ENCODE measurements around the gene GLG1.
"Not testable (repeated sequence)": the region's sequence is repeated elsewhere in the genome, so short reads cannot be mapped to it uniquely, and the experiment has no call there.

The GLG1 gene

DNA sequence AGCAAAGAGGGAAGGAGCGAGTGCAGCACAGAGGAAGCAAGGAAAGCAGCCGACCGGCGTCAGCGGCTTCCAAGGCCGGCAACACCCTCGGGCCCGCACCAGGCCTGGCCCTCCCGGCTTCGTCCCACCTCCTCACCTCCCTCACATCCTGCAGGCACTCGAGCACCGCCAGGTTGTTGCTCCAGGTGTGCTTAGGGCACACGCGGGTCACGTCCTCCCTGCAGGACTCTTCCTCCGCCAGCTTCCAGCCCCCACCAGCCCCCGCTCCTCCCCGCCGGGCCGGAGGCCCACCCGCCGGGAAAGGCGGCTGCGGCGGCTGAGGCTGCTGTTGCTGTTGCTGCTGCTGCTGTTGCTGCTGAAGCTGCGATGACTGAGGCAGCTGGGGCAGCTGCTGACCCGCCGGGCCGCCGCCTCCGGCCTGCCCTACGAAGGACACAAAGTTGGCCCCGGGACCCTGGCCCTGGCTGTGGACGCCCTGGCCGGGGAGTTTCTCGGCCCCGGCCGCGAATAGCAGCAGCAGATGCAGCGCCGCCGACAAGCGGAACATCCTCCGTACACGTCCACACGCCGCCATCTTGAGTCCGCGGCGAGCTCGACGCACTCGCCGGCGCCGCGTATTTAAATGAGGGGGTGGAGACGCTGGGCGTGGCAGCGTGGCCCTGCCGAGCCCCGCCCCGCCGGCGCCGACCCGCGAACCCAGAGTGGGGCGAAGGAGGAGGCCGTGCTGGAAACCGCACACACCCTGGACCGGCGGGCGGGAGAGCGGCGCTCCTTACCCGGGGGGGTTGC is at the start of gene GLG1:
GLG1 (minus strand) TSS at position 594 of the 789 bp plus-strand sequence; CDS start at position 574, 20 bp downstream.
- FAIRE-seq, result peak; percentile 55
- DNase-seq (ENCODE audit: extremely low spot score, insufficient read length, low read depth), result peak; percentile 72

DNA sequence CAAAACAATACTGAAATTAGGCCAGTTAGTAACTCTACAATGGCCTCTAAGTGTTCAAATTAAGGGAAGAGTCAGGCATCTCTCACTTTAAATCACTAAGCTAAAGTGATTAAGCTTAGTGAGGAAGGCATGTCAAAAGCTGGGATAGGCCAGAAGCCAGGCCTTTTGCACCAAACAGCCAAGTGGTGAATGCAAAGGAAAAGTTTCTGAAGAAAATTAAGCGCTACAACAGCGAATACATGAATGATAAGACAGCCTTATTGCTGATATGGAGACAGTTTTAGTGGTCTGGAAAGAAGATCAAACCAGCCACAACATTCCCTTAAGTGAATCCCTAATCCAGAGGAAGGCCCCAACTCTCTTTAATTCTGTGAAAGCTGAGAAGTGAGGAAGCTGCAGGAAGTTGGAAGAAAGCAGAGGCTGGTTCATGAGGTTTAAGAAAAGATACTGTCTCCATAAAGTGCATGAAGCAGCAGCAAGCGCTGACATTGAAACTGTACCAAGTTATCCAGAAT is 47.7 kb upstream of the GLG1 start:
- no peak for FAIRE-seq

DNA sequence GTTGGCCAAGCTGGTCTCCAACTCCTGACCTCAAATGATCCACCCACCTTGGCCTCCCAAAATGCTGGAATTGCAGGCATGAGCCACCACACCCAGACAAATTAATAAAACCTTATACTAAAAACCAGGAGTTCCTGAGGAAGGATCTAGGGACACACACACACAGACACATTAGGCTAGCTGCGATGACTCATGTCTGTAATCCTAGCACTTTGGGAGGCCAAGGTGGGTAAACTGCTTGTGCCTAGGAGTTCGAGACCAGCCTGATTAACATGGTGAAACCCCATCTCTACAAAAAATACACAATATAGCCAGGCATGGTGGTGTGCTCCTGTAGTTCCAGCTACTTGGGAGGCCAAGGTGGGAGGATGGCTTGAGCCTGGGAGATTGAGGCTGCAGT is 46.0 kb upstream of the GLG1 start:
- not testable (repeated sequence) for DNase-seq (ENCODE audit: extremely low spot score, insufficient read length, low read depth); FAIRE-seq

More for the DNA sequence above, 47.7 kb upstream of the GLG1 start:
- no peak for DNase-seq (ENCODE audit: extremely low spot score, insufficient read length, low read depth)

DNA sequence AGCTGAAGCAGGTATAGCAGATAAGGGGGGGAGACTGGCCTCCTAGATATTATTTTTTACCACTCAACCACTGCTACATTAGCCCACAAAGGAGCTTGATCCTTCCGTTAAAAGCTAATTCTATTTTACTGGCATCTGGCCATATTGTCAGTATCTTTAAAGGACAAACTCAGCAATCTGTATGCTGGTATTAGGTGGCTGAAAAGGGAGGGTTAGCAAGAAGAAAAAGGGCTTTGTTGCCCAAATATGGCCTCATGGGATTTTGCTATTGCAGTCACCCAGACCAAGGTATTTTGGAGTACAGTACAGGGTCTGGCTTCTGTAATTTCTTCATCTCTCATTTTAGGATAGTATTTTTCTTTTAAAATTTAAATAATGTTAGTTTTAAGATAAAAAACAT is 45.3 kb upstream of the GLG1 start:
- no peak for DNase-seq (ENCODE audit: extremely low spot score, insufficient read length, low read depth)
- FAIRE-seq, result no peak

DNA sequence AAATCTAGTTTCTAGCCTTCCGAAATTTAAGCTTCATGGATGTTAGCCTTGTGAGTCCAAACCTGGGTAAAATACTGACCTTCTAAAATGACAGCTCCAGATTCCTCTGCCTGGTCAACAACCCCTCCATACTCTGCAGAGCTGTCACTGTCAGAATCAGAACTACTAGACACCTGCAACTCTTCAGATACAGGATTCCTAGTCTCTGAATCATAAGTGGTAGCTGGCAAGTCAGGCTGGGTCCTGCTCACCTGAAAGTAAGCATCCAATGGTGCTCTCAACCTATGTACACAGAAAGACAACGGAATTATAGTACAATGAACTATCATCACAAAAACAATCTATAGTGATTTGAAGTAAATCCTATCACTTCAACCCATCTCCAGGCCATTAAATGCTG is 44.9 kb upstream of the GLG1 start:
- no peak for DNase-seq (ENCODE audit: extremely low spot score, insufficient read length, low read depth)
- no peak for FAIRE-seq

DNA sequence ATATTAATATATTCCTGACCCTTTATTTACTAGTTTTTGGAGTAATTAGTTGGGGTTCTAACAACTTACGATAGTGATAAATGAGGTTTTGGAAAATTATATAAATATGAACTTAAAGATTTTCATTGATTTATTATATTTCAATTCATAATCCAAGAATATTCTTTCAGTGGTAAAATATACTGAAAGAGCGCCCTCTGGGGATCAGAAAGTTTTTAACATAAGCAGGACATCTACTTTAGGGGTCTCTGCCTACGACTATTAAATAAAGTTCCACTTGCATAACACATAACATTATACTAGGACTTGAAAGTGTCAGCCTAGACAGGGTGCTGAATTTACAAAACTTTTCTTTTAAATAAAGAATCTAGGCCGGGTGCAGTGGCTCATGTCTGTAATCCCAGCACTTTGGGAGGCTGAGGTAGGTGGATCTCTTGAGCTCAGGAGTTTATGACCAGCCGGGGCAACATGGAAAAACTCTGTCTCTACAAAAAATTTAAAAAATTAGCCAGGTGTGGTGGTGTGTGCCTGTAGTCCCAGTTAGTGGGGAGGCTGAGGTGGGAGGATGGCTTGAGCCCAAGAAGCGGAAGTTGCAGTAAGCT is 44.2 kb upstream of the GLG1 start:
- FAIRE-seq, result no peak
- no peak for DNase-seq (ENCODE audit: extremely low spot score, insufficient read length, low read depth)

DNA sequence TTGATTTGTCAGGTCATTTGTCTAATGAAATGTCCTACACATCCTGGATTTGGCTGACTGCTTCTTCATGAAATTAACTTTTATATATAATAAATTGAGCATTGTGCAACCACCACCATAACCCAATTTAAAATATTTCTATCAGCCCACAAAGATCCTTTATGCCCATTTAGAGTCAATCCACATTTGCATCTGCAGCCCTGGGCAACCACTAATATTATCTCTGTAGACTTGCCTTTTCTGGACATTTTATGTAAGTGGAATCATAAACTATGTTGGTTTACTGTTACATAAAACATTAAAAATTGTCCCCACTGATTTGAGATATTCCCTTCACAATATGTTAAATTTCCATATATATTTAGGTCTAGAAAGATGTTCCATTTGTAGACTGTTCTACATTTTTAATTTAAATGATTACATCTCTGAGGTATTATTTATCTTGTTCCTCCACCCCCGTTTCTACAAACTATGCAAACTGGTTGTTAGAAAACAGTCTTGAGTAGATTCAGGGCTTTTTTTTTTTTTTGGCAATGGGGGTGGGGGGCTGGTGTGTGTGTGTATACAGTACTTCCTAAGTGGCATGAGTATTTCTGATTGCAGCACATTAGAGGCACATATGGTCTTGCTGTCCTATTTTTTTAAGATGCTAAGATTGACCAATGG is 43.1 kb upstream of the GLG1 start:
- FAIRE-seq (no peak), DNase-seq (ENCODE audit: extremely low spot score, insufficient read length, low read depth) (no peak)

DNA sequence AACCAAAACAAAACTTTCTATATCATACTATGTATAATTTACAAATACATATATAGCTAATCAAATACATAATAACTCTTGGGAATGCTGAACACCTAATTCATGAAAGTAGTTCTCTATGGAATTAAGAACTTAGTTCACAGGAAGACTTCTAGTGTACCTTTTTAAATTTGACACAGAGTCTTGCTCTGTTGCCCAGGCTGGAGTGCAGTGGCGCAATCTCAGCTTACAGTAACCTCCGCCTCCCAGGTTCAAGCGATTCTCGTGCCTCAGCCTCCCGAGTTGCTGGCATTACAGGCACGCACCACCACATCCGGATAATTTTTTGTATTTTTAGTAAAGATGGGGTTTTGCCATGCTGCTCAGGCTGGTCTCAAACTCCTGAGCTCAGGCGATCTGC is 35.1 kb upstream of the GLG1 start:
- FAIRE-seq (no peak), DNase-seq (ENCODE audit: extremely low spot score, insufficient read length, low read depth) (no peak)

DNA sequence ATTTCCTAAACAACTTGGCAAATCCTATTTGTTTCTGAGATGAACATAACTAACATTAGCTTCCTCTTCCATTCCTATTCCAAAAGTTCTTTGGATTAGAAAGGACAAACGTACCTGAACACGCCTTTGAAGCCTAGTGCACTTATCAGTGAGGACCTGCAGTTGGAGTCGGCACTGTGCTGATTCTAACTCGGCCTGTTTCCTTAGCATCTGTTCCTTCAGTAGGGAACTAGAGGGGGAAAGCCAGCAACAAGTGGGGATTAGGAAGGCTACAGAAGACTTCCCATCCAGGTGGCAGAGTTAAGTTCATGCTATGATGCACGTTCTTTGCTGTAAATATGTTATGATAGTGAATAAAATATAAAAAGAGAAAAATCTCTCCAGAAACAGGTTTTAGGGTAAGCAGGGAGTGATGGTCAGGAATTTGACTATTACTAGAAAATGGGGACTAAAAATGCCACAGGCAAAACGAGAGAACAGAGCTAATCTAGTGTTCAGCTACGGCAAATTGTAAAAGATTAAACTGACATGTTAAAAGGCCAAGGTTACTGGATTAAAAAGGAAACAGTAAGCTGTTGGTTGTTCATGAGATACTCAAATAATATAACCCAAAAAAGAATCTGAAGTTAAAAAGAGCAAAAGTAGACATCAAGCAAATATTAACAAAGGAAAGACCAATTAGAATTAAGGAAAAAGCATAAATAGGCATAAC is 31.0 kb upstream of the GLG1 start:
- DNase-seq (ENCODE audit: extremely low spot score, insufficient read length, low read depth) (no peak), FAIRE-seq (no peak)

DNA sequence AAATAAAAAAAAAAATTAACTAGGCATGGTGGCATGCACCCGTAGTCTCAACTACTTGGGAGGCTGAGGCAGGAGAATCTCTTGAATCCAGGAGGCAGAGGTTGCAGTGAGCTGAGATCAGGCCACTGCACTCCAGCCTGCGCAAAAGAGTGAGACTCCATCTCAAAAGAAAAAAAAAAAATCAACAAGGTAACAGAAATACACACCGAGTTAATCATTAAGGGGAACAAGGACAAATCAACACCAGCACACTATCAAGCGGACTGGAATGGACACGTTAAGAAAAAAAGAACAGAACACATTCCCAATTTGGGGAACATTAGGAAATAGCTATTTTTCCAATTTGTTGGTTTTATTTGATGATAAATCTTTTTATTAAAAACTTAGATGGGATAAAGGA is 28.4 kb upstream of the GLG1 start:
- no peak for DNase-seq (ENCODE audit: extremely low spot score, insufficient read length, low read depth)
- FAIRE-seq, result no peak

DNA sequence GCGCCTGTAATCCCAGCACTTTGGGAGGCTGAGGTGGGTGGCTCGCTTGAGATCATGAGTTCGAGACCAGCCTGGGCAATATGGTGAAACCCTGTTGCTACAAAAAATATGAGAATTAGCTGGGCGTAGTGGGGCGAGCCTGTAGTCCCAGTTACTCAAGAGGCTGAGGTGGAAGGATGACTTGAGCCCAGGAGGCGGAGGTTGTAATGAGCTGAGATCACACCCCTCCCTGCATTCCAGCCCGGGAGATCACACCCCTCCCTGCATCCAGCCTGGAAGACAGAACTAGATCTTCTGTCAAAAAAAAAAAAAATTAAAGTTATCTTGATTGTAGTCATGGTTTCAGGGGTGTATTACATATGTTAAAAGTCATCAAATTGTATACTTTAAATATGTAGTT is 26.8 kb upstream of the GLG1 start:
- no peak for DNase-seq (ENCODE audit: extremely low spot score, insufficient read length, low read depth)
- FAIRE-seq, result no peak

DNA sequence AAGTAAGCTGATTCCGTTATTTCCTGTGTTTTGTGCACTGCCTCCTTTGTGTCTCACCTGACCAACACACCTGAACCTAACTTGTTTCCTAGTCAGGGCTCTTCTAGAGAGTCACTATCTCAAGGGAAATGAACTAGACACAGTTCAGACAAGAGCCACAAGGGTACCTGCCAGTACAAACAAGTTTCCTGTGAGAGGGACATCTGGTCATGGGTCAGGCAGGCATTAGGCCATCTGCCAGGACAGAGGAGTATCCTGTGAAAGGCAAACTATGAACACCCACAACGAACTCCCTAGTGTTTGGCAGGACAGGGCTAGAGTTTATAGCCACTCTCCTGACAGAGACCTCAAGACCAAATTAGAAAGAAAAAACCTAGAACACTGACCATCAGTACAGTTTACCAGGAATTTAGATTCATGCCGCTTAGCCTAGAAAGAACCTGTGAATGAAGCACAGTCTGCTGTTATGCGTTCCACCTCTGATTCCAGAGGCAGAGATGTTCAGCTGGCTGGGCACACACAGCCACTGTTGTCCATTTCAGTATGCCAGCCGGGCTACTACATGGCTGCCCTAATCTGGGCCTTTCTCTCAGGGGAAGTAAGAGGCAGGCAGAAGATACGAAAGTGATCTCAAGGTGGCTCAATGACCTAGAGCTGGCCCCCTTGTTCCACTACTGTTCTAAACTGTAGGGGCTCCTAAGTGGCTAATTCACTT is 20.7 kb upstream of the GLG1 start:
- DNase-seq (ENCODE audit: extremely low spot score, insufficient read length, low read depth) (no peak), FAIRE-seq (no peak)

DNA sequence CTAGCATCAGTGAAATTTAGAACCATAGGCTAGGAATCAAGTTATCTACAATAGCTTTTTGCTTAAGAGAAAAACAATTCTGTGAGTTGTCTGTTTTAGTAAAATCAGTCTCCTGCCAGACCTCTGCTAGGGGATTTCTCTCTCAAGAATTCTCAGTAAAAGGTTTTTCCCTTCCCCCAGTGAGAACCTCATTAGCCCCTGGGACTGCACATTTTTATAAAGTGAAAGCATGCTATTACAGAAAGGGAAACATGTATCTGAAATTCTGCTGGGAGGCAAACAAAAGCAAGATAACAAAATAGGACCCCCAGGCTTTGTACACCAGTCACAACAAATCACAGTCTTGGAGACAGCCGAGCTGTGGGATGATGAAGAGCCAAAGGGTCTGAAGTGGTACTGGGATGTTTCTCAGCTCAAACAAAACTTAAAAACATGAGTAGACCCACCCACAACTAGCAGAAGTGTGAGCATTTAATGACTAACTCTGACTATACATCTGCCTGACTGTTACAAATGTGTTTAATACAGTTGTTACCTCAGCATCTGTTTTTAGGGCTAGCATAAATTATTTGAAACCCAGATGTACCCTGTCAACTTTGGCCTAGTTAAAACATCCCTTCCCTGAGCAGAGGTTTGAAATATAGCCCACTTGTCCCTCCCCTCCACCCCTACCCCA is 20.0 kb upstream of the GLG1 start:
- no peak for DNase-seq (ENCODE audit: extremely low spot score, insufficient read length, low read depth)
- FAIRE-seq, result no peak

DNA sequence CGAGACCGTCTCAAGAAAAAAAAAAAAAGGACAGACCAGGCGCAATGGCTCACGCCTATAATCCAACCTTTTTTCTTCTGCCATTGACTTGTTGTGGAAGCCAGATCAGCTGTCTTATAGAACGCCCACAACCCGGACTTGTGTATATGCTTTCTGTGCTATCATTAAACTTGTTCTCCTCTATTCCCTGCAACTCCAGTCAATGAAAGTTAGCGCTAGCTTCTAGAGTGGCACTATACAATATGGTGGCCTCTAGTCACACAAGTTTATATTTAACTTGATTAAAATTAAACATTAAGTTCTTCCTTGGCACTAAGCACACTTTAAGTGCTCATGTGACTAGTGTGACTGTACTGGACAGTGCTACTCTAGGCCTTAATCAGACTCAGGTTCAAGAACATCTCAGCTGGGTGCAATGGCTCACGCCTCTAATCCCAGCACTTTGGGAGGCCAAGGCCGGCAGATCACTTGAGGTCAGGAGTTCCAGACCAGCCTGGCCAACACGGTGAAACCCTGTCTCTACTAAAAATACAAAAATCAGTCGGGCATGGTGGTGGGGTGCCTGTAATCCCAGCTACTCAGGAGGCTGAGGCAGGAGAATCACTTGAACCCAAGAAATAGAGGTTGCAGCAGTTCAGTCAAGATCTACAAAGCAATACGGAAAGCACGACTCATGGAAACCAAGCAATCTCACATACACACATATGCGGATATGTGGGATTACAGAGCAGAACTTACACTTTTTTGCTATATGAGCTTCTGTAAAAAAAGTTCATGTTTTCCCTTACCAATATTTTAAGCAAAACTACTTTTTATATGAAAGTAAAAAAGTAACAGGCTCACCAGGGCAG is 18.8 kb upstream of the GLG1 start:
- FAIRE-seq (no peak), DNase-seq (ENCODE audit: extremely low spot score, insufficient read length, low read depth) (no peak)

DNA sequence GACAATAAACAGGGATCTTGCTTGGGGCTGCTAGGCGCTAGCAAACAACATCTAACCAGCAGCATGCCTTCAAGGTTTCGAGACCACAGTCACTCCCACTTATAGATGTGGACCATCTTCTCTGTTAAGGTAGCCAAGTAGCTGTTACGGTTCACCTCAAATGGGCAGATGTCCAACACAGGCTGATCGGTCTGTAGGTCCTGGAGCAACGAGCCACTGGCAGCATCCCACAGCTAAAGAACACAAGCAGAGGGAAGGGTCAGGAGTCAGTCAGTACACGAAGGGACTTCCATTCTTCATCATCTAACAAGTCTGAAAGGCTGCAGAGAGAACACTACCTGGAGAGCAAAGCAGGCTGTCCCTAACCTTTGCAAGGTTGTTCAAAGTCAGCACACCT is 16.9 kb upstream of the GLG1 start:
- no peak for FAIRE-seq
- no peak for DNase-seq (ENCODE audit: extremely low spot score, insufficient read length, low read depth)

DNA sequence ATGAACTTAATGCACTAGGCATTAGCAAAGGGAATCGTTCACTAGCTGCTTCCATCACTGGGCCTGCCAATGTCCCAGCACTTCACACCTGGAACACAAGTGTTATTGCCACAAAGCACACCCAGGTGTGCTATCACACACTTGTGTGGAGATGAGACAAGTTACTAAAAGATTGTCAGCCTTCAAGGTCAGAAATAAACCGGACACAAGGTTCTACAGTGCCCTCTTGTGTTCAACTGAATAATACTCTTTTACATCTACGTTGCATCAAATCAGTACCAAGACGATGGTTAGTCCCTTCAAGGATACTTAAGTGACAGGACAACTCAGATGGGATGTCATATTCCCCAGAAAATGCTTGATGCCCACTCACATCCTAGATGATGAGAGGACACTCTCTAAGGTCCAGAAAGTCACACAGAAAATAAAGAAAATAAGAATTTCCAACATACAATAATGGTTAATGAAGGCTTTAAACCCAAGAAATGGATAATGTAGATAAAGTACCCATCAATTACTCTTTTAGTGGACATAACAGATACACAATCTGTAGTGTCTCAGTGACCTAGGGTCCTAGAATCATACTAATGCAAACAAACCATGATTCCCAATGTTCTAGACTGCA is 16.4 kb upstream of the GLG1 start:
- FAIRE-seq, result peak; percentile 57
- no peak for DNase-seq (ENCODE audit: extremely low spot score, insufficient read length, low read depth)

DNA sequence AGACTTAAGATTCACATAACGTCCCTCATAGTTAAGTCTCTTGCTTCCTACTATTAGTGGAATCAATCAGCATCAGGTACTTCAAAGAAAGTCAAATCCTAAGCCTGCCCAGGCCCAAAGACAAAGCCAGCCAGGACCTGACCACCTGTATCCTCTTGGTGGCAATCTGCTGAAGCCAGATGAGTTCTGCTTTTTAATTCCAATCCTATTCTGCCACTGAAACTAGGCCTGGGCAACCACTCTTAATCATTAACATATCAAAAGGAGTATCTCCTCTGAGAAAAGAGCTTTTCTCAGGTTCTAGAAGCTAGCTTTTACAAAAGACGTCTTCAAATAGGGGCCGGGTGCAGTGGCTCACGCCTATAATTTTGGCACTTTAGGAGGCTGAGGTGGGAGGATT is 15.1 kb upstream of the GLG1 start:
- FAIRE-seq, result no peak

DNA sequence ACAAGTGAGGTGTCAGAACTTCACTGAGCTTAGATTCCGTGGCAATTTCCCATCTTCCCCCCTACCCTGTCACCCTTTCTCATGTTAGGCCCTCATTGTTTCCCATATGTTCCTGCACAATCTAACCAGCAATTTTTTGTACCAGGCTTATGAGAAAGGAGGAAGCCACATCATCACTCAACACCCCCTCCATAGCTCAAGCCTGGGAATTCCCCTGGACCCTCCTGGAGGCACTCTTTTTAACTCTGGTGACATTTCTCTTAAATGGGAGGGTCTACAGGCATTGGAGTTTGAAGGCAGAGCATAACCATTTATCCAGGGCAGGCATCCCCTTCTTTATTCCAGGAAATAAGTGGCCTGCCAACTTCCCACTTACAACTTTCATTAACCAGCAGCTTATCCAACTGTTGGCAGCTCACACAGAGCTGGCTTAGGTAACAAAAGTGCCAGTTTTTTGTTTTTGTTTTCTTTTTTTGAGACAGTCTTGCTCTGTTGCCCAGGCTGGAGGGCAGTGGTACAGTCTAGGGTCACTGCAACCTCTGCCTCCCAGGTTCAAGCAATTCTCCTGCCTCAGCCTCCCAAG is 10.4 kb upstream of the GLG1 start:
- no peak for DNase-seq (ENCODE audit: extremely low spot score, insufficient read length, low read depth)
- FAIRE-seq, result no peak

More for the DNA sequence above, 15.1 kb upstream of the GLG1 start:
- no peak for DNase-seq (ENCODE audit: extremely low spot score, insufficient read length, low read depth)
